HG02938 (cell line): ENCODE results near the gene PPP1R12A.
"Not testable (repeated sequence)": the region's sequence is repeated elsewhere in the genome, so short reads cannot be mapped to it uniquely, and the experiment has no call there.

Experiments
- ATAC-seq: cut with Tn5 transposase; IDR thresholded peaks from one replicate; pipeline ENCODE4 v1.9.1; 2021; ENCODE audit warnings: mild to moderate bottlenecking, moderate library complexity; ENCODE audit not compliant: unreplicated experiment

Gene PPP1R12A

DNA sequence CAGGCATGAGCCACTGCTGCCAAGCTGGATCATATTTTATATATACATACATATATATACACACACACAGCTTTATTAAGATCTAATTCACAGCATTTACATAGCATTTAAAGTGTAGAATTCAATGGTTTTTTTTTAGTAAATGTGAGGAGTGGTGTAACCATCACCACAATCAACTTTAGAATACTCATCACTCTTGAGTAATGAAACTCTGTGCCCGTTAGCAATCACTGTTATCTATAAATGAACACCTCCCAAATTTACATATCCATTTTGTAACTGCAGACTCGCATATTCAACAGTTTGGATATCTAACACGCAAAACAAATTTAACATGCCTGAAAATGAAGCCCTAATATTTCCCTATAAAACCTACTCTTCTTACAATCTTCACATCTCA lies 90.9 kb downstream of the PPP1R12A start:
- no peak for ATAC-seq

DNA sequence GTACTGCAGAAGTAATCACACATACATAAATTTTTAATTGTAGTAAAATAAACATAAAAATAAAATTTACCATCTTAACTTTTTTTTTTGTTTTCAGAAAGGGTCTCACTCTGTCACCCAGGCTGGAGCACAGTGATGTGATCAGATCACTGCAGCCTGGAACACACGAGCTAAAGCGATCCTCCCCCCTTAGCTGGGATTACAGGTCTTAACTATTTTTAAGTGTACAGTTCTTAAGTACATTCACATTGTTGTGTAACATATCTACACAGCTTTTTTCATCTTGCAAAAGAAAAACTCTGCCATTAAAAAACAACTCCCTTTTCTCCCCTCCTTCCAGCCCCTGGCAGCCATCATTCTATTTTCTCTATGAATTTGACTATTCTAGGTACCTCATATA lies 92.3 kb downstream of the PPP1R12A start:
- ATAC-seq = no peak

DNA sequence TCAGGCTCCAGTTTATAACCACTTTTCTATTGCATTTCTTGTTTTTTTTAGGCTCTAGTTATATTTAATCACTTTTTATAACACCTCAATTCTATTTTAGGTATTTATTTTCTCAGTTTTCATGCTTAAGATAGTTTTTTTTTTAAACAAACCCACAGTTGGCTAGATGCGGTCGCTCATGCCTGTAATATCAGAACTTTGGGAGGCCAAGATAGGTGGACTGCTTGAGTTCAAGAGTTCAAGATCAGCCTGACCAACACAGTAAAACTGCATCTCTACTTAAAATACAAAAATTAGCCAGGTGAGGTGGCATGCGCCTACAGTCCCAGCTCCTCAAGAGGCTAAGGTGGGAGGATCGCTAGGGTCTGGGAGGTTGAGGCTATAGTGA lies 93.0 kb downstream of the PPP1R12A start:
- no peak for ATAC-seq

DNA sequence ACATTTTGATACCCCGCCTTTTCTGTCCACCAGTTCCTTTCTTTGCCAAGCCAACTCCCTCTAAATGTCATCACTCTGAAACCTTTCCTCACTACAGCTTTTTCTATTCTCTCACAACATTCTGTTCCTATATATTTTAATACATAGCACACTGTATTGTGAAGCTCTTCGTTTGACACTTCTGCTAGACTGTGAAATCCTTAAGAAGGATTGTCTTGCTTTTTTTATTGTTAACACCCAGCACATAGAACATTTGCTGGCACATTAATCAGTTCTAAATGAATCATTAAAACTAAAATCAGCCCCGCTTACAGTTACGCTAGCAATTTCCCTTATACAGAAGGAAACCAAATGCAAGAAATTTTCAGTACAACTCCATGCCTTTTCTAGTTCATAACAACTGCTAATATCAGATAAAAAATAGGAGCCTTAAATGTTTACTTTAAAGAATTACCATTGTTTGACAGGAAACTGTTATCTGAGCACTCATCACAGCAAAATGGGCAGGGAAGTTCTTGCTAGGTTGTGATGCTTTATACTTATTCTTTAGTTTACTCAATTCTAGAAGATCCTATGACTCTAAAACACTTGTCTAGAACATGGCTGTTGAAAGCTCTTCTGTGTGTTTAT lies 93.5 kb downstream of the PPP1R12A start:
- ATAC-seq = no peak

DNA sequence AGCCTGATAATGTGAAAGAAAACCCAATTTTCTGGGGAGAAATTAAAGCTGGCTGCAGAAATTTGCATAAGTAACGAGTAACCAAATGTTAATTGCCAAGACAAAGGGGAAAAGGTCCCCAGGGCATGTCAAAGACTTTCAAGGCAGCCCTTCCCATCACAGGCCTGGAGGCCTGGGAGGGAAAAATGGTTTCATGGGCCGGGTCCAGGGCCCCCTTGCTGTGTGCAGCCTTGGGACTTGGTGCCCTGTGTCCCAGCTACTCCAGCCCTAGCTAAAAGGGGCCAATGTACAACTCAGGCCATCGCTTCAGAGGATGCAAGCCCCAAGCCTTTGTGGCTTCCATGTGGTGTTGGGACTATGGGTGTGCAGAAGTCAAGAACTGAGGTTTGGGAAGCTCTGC lies 96.5 kb downstream of the PPP1R12A start:
- ATAC-seq = no peak

DNA sequence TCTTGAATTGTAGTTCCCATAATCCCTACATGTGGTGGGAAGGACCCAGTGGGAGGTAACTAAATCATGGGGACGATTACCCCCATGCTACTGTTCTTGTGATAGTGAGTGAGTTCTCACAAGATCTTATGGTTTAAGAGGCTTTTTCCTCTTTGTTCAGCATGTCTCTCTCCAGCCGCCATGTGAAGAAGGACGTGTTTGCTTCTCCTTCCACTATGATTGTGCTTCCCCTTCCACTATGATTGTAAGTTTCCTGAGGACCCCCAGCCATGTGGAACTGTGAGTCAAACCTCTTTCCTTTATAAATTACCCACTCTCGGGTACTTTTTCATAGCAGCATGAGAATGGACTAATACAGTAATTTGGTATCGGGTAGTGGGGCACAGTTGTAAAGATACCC lies 97.3 kb downstream of the PPP1R12A start:
- ATAC-seq = no peak

DNA sequence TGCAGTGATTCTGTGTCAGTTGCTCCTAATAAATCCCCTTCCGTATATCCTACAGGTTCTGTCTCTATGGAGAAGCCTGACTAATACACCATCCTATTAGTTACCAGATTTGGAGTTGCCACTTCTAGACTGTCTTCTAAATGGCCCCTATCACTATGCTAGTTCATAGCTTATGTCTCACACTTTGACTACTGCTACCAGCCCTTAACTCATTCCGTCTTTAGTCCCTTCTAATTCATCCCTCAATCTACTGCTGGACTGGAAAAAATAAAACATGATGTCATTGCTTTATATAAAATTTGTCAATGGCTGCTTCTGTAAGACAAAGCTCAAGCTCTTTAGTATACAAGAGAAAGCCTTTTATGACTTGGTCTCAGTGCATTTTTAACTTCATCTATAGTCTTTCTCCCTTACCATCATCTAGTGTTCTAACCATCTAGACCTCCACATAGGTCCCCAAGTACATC lies 99.5 kb downstream of the PPP1R12A start:
- ATAC-seq = no peak

DNA sequence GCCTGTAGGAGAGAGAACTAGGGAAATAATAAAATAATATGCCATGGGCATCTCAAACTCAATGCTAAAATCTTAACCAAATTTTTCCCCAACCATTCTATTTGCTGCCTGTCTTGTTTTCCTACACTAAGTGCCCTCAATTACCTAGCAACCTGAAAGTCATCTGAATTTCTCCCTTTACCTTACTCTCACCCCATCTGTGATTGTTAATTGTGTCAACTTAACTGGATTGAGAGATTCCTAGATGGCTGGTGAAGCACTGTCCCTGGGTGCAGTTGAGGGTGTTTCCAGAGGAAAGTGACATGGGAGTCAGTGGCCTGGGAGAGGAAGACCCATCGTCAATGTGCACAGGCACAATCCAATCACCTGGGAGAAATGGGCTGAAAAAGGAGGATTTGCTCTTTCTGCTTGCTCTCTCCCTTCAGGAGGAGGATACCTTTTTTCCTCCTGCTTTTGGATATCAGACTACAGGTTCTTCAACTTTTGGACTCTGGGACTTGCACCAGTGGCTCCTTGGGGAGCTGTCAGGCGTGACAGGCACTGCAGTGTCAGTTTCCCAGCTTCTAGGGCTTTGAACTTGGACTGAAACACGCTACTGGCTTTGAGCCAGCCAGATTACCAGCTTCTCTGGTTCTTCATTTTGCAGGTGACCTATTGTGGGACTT lies 100.1 kb downstream of the PPP1R12A start:
- no peak for ATAC-seq

DNA sequence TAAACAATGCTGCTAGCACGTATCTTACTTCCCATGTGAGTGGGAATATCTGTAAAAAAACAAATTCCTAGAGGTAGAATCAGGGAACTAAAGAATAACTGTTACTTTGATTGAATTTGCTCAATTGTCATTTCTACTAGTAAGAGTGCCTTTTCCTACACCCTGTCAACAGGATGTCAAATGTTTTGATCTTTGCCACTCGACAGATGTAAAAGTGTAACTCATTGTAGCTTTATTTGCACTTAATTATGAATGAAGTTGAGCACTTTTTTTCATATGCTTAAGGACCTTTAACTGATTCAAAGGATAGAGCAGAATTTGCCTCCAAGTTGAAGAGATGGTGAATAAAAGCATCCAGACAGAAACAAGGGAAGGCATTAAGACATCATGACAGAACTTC lies 104.5 kb downstream of the PPP1R12A start:
- no peak for ATAC-seq

DNA sequence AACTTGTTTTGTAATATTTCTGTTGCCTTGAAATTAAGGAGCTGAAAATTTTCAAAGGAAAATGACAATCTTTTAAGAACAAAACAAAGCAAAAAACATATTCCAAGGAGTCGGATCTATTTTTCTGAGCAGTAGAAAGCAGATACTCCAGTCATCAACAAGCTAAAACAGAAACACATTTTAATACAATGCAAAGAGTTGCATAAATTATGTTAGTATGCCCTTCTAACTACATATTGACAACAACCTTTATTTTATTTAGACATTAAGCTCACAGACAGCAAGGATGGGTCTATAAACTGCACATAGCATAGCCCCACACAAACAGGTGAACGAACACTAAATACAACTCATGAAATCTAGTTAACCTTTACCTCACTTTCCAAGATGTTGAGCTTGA lies 106.0 kb downstream of the PPP1R12A start:
- no peak for ATAC-seq

DNA sequence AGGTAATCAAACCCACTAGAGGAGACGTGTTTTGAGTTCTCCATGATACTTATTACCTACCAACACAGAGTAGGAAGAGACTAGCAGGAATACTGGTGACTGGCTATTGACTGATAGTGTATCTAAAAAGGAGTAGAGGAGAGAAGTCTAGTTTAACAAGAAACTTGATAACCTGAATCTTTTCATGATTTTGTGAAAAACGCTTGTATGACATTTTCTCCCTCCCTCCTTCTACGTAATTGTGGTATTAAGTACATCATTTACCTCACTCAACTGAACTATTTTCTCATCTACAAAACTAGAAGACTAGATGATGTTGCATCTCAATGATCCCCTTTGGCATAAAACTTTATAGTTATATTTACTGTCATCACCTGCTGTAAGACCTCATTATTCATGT lies 107.4 kb downstream of the PPP1R12A start:
- no peak for ATAC-seq

DNA sequence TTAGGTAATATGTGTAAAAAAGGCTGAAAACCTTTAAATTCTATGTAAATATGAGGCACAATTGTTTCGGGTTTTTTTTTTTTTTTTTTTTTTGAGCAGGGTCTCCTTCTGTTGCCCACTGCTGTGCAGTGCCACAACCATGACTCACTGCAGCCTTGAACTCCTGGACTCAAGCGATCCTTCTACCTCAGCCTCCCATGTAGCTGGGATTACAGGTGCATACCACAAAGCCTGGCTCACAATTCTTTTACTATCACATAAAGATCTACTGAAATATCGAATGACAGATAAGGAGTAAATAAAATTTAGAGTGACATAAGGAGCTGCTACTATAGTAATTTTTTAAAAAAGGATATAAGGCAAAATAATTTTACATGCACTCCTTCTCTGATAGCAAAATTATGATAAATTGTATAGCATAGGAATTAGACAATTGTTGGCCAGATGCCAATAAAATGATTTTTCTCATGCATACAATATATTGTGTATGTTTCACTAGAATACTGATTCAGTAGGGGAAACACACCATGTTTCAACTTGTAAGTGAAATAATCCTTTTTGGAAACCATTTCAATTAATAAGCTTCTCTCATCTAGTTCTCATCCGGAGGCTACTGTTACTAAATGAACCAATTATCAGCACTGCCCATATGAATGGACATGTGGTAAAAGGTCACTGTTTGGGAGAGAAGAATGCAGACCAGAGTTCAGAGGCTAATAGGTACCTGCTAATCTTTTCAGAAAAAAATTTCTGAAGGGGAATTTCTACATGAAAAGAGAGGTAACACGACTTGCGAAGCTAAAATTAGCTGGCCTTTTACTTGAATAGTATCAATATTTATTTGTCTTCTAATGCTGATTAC lies 108.4 kb downstream of the PPP1R12A start:
- ATAC-seq = no peak

DNA sequence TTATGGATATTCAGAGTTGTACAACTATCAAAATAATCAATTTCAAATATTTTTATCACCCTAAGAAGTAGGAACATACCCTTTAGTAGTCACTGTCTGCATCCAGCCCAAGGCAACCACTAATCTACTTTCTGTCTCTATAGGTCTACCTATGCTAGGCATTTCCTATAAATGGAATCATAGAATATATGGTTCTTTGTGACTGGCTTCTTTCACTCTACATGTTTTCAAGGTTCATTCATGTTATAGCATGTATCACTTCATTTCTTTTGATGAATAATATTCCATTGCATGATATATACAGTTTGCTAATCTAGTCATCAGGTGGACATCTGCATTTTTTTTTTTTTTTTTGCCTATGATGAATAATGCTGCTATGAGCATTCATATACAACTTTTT lies 112.4 kb downstream of the PPP1R12A start:
- no peak for ATAC-seq

DNA sequence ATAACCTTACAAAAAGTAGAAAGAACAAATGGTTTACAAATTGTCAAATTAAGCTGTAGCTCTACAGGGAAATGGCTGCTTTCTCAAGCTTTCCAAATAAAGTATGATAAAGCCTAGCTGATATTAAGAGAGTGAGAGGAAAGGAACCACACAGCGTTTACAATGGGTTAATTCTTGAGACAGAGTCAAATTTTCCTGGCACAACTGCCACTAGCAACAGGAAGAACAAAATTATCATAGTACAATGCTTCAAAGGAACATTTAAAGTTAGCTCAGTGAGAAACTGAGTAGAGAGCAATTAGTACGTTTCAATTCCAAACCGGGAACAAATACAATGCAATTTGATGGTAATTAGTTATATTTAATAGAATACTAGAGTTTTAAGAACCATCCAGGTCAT lies 116.0 kb downstream of the PPP1R12A start:
- ATAC-seq = no peak

DNA sequence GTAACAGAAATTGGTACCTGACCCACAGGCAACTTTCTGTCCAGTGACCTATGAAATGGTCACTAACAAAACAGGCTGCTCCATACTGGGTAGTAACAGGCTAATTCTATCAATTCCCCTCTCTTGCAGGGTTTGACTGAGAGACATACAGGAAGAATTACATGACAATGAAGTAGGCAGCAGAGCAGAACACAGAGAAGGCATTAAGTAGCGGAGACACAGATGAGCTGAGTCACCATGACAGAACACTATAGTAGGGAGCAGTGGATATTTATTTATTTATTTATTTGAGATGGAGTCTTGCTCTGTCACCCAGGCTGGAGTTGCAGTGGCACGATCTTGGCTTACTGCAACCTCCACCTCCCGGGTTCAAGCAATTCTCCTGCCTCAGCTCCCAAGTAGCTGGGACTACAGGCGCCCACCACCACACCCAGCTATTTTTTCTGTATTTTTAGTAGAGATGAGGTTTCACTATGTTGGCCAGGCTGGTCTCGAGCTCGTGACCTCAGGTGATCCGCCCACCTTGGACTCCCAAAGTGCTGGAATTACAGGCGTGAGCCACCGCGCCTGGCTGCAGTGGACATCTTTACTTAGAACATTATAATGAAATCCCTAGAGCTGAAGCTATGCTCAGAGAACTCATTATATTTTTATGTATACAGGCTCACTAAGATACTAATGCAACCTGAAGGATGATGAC lies 150.4 kb downstream of the PPP1R12A start:
- ATAC-seq = not testable (repeated sequence)

DNA sequence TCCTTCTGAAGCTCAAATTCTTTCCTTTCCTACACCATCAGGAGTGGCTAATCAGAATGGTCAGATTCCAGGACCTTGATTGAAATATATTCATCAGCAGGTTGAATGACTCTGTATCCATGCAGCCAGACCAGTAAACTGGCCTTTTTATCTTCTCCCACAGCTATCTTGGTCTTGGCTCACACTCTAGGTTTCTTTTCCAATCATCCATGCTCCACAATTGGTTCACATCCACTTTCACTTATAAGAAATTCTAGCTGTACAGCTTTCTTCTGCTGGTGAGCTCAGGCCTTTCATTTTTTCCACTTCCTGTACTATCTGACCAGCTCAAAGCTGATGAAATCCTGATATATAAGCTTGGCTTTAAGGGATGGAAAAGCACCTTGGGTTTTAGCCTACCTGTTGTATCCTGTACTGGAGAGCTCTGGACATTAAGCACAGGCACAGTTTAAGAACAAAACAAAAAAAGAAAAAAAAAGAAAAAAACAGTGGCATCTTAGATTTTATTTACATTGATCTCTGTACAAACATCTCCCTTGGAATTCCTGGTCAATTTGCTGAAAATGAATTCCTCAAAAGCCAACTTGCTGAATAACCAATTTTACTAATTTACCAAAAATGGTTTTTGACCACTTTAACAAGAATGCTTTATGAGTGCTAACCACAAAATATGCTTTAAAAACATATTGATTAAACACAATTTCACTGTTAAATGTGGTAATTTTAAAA lies 152.6 kb downstream of the PPP1R12A start:
- no peak for ATAC-seq

DNA sequence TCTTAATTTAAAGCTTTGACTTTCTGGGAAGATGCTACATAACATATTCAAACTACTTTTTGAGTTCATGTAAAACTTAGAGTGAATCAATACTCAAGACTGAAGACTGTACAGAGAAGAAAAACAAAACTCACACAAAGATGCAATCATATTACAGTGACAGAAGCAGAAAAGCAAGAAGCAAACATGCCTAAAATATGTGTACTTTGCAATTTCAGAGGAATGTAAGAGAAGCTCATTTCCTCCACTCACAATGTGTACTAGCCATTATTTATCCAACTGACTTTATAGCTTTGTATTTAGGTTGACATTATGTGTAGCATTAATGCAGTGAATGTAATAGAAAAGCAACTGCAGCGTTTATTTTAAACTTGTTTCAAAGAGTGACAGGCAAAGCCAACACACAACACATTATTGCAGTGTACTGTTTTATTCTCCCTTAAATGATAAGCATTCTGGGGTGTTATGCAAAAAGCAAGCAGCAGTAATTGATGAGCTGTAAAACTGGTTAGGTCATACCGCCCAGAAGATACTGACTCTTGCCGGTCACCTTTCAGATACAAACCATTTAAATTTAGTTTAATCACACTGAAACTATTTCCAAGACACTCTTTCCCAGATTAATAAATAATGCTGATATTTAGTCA lies 156.0 kb downstream of the PPP1R12A start:
- no peak for ATAC-seq

DNA sequence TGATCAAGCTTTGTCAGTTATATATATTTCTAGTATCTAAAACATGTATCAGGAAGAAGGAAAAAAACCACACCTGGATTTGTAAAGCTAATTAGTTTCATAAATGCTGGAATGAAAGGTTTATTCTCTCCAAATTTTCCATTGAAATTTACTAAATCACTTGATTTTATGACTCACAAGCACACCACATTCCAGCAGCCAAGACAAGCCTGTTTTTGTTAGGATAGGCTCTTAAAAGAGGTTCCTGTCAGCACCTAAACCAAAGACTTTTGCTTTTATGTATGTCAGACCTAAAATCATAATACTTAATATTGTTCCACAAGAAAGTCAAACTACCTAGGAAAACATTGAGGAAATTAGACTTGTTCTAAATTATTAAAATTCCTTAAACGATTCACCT lies 158.8 kb downstream of the PPP1R12A start:
- ATAC-seq = no peak

DNA sequence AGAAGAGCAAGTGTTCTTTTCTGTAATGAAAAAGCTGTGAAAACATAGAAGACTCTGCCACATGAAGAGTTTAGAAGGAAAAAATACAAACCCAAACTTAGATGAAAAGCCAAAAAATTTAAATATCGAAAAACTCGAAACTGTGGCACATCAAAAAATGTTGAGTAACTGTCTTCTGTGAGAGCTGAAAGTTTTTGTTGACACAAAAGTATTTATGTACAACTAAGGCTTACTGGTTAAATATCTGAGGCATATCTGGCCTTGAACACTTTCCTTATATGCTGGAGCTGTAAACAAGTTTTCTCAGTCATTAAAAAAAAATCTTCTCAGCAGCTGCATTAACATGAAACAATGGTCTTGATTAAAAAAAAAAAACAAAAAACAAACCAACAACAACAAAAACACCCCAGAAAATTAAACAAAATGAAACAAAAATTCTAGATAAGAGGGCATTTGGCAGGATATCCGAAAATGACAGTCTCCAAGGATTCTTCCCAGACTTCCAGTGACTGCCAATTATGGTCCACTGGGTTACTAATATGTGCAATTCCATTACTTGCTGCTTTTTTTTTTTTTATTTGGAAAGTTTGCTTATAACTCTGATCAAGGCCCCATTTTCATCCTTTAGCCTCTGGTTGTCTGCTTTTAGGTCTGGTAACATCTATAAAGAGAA lies 159.4 kb downstream of the PPP1R12A start:
- no peak for ATAC-seq

DNA sequence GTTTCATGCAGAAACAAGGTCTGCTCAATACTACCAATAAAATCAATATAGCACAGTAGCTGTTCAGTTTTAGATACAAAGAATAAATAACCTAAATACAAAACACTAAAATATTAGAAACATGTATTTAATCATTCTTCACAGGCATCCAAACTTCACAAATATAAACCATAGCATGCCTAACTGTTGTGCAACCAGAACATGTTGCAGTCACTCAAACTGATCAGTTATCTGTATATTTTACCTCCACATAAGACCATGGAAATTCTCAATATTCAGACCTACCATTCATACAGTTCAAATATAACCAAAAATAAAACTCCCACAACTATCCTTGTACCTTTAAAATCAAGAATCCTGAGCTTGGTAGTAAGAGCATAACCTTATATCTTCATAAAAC lies 161.0 kb downstream of the PPP1R12A start:
- ATAC-seq = no peak
